Endothelial cell of umbilical vein (primary cell): Measurements from ENCODE around the gene RAD51B. TPM values are rescaled to one million over a fixed set of nuclear protein-coding genes. Genes with fewer than 3 reads are reported as not detected.

Experiments
- BruUV-seq: library from RNA; stranded (reverse); fragments of 400-500 nt; replicated peaks from 2 replicates; lab custom pipeline; 2021; lab: Mats Ljungman, UMichigan
- CTCF ChIA-PET: fragments of 300-600, 350-600 bp; sonication (Branson Sonifier 250); formaldehyde crosslinking; loops from one replicate; lab custom pipeline; 2021; ENCODE audit warnings: antibody characterized with exemption, inconsistent platforms; lab: Charles Lee
- POLR2A ChIA-PET: fragments of 300-600, 350-600 bp; sonication (Branson Sonifier 250); formaldehyde crosslinking; loops from one replicate; lab custom pipeline; 2021; ENCODE audit warnings: antibody characterized with exemption, inconsistent platforms; lab: Charles Lee
- DNase-seq: peaks from one replicate; pipeline ENCODE4 v3.0.0-alpha.2; 2011; ENCODE audit warnings: low read depth, low spot score
- FAIRE-seq: peaks from 2 replicates; lab custom pipeline; 2011; peaks lifted over from hg19 to GRCh38; lab: Jason Lieb, UNC
- H2AFZ ChIP-seq: 2 replicates; pipeline ENCODE4 v1.6.0; 2012; ENCODE audit warnings: low read depth, low read length, control low read depth, inconsistent platforms
- H3K27ac ChIP-seq: 2 replicates; pipeline ENCODE4 v1.5.1; 2011; ENCODE audit warnings: low read depth, mild to moderate bottlenecking, control low read depth, low read length, moderate library complexity; ENCODE audit not compliant: insufficient read depth
- H3K27me3 ChIP-seq, 2 experiments: 2 replicates each; pipeline versions ENCODE4 v1.6.0 to v1.6.1; 2011; ENCODE audit warnings: low read length in 2 of 2, mixed read lengths in 1 of 2; ENCODE audit not compliant: control insufficient read depth in 2 of 2, insufficient read depth in 2 of 2
- H3K36me3 ChIP-seq, 2 experiments: 2 replicates in 1 of 2; 3 replicates in 1 of 2; pipeline ENCODE4 v1.5.1; 2011; ENCODE audit warnings: low read length in 2 of 2, mild to moderate bottlenecking in 1 of 2, moderate library complexity in 1 of 2; ENCODE audit not compliant: control insufficient read depth in 2 of 2, insufficient read depth in 2 of 2; ENCODE audit errors: extremely low read depth in 1 of 2
- H3K4me1 ChIP-seq: 3 replicates; pipeline ENCODE4 v1.5.1; 2011; ENCODE audit warnings: mild to moderate bottlenecking, low read length; ENCODE audit not compliant: control insufficient read depth, insufficient read depth; ENCODE audit errors: extremely low read depth
- H3K4me2 ChIP-seq: 2 replicates; pipeline ENCODE4 v1.6.1; 2011; ENCODE audit warnings: low read length, control low read depth, mixed read lengths; ENCODE audit not compliant: insufficient read depth
- H3K4me3 ChIP-seq, 3 experiments: fragments of 200-600 bp in 1 of 3; sonication (generic), shearing (Covaris generic) in 1 of 3; replicated peaks in 1 of 3; 2 replicates each; pipeline ENCODE4 v1.5.1; 2011 to 2016; ENCODE audit warnings: control low read depth in 3 of 3, low read length in 3 of 3, mild to moderate bottlenecking in 2 of 3, inconsistent platforms in 1 of 3, low read depth in 1 of 3, moderate library complexity in 1 of 3; ENCODE audit not compliant: insufficient read depth in 1 of 3
- H3K79me2 ChIP-seq: 2 replicates; pipeline ENCODE4 v1.6.0; 2012; ENCODE audit warnings: low read length, inconsistent platforms; ENCODE audit not compliant: control insufficient read depth, insufficient read depth
- H3K9ac ChIP-seq: replicated peaks from 2 replicates; pipeline ENCODE3; 2011; ENCODE audit warnings: low read length, control low read depth; ENCODE audit not compliant: insufficient read depth; ENCODE audit errors: extremely low read depth
- H3K9me1 ChIP-seq: replicated peaks from 3 replicates; pipeline ENCODE4 v1.6.0; 2011; ENCODE audit warnings: mild to moderate bottlenecking, low read length; ENCODE audit not compliant: control insufficient read depth, insufficient read depth; ENCODE audit errors: extremely low read depth
- H3K9me3 ChIP-seq: replicated peaks from 2 replicates; pipeline ENCODE4 v1.5.1; 2012; ENCODE audit warnings: low read length, inconsistent platforms; ENCODE audit not compliant: control insufficient read depth, insufficient read depth
- H4K20me1 ChIP-seq: replicated peaks from 2 replicates; pipeline ENCODE3; 2011; ENCODE audit warnings: mild to moderate bottlenecking, low read length; ENCODE audit not compliant: control insufficient read depth, insufficient read depth; ENCODE audit errors: extremely low read depth
- CTCF ChIP-seq, 2 donors: IDR thresholded peaks; 1 replicate in 1 of 2; 2 replicates in 1 of 2; pipeline ENCODE4 v1.5.1; 2011; ENCODE audit warnings: low read length in 2 of 2, mild to moderate bottlenecking in 2 of 2, moderate library complexity in 2 of 2, control low read depth in 1 of 2, inconsistent platforms in 1 of 2, low read depth in 1 of 2; ENCODE audit not compliant: insufficient read depth in 1 of 2; ENCODE audit errors: extremely low read depth in 1 of 2
- EZH2 ChIP-seq: IDR thresholded peaks from 2 replicates; pipeline ENCODE4 v1.6.1; 2012; ENCODE audit warnings: borderline replicate concordance, low read depth, mild to moderate bottlenecking, moderate library complexity, low read length, inconsistent platforms; ENCODE audit not compliant: severe bottlenecking
- FOS ChIP-seq: IDR thresholded peaks from 2 replicates; pipeline ENCODE4 v1.6.1; 2011; ENCODE audit warnings: mild to moderate bottlenecking, low read length, moderate library complexity, borderline replicate concordance; ENCODE audit not compliant: insufficient read depth
- GATA2 ChIP-seq: IDR thresholded peaks from 2 replicates; pipeline ENCODE4 v1.7.0; 2011; ENCODE audit warnings: low read depth, mild to moderate bottlenecking, moderate library complexity, mixed read lengths, low read length; ENCODE audit not compliant: insufficient read length, insufficient read depth
- JUN ChIP-seq: IDR thresholded peaks from 2 replicates; pipeline ENCODE4 v1.6.1; 2011; ENCODE audit warnings: borderline replicate concordance, low read depth; ENCODE audit not compliant: insufficient read length, insufficient read depth
- MAX ChIP-seq: IDR thresholded peaks from 2 replicates; pipeline ENCODE4 v1.6.1; 2011; ENCODE audit not compliant: insufficient read depth, insufficient read length
- MYC ChIP-seq: IDR thresholded peaks from one replicate; pipeline ENCODE4 v1.6.1; 2011; ENCODE audit warnings: mild to moderate bottlenecking, low read depth, low read length
- POLR2A ChIP-seq: IDR thresholded peaks from 2 replicates; pipeline ENCODE4 v1.6.1; 2012; ENCODE audit warnings: low read depth, mild to moderate bottlenecking, control low read depth, low read length
- POLR2AphosphoS5 ChIP-seq: IDR thresholded peaks from 2 replicates; pipeline ENCODE4 v1.6.1; 2012; ENCODE audit warnings: low read depth, mild to moderate bottlenecking, control low read depth, low read length, moderate library complexity; ENCODE audit not compliant: insufficient read depth
- dilution Hi-C: fragments of 300-500 bp; cut with MboI; formaldehyde crosslinking; loops from one replicate; pipeline ENCODE4 v1.15.0; 2019; ENCODE audit warnings: low sequenced_read_pairs; ENCODE audit not compliant: extremely low pct_ligation_motif_present
- intact Hi-C: fragments of 100-400 bp; cut with micrococcal nuclease; formaldehyde crosslinking; loops from one replicate; pipeline ENCODE4 v1.10.0; 2022
- polyA plus RNA-seq, 4 experiments: library from polyadenylated mRNA; depleted of rRNA in 3 of 4; stranded (reverse) in 3 of 4; unstranded in 1 of 4; fragments of >200 nt; gene quantifications; 2 replicates each; pipeline versions ENCODE4 v1.2.1 to v1.2.3, GENCODE V29; 2011 to 2012; ENCODE audit warnings: missing spikeins in 1 of 4
- total RNA-seq: library from RNA; stranded (reverse); gene quantifications from 2 replicates; pipeline ENCODE4 v1.2.3, GENCODE V29; 2021

The RAD51B gene
- total and polyA plus RNA-seq, 2 donors (not counting 3 experiments of a cell fraction or from before 2014, with no cell fraction given) = 3.9 to 19.0 TPM

- Histone ChIP-seq H3K4me1 (peaks cover 33% of the 10 kb centered on the region), H2AFZ (no peak overlapping the region), H3K9ac (no peak overlapping the region), H3K27ac (no peak overlapping the region), H3K4me3 (no peak overlapping the region), H3K36me3 (no peaks in the 10 kb centered on the region), H3K9me1 (no peaks in the 10 kb centered on the region), H3K9me3 (no peaks in the 10 kb centered on the region), H4K20me1 (no peaks in the 10 kb centered on the region), H3K79me2 (no peaks in the 10 kb centered on the region), H3K27me3 (no peaks in the 10 kb centered on the region), H3K4me2 (no peak overlapping the region)
- dilution Hi-C loops = no loop called here
- ChIA-PET POLR2A (no interaction called here), CTCF (no interaction called here)
- DNase-seq = no peak
- BruUV-seq = no TSS peak
- FAIRE-seq = no peak
- TF ChIP-seq JUN (no peak), GATA2 (no peak), POLR2A (no peak), MYC (no peak), FOS (no peak), CTCF (IDR thresholded peaks at IDR 0.05; ENCODE audit: extremely low read depth in 1 of 2, insufficient read depth in 1 of 2, low read depth in 1 of 2, low read length in 2 of 2) (no peak), POLR2AphosphoS5 (no peak), MAX (no peak), EZH2 (no peak)
- intact Hi-C loops = no loop called here
Observed at GRCh38 chr14:68470361-68470760, 650.8 kb downstream of the RAD51B start.
